ENCODE measurements around the gene DYRK2. TPM values are rescaled to one million over a fixed set of nuclear protein-coding genes. Genes with fewer than 3 reads are reported as not detected.
A peak's percentile ranks its signal among the peaks of the same experiment; 100 is the strongest.

DYRK2 gene
- total RNA-seq, 1 donor from 2014 or later: 40.3 TPM

DNA sequence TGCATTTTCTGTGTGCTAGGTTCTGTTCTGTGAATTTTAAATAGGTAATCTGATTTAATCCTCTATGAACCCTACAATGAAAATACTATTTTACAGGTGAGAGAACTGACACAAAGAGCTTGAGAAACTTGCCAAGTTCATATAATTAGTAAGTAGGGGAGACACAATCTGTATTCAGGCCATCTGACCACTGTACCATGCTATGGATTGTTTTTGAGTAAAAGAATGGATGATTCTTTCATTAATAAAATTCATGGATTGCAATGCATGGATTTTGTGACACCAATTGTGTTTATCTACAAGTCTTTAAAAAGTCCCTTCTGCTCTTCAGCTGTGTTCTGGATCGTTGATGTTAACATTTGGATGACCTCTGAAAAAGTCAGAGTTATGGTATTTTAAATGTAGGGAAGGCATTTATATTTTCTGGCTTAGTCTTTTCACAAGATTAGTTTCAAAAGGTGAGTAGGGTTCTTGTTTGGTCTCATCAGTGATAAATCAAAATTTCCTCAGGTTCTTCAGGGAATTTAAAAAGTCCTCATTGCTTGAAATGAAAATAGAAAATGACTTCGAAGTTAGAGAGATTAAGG, 15.4 kb upstream of the DYRK2 start:
- DNase-seq: no peak
- no peaks in the 10 kb centered on the region for H3K9me3 Mint-ChIP-seq
- no peak overlapping the region for H3K4me3 Mint-ChIP-seq
- intact Hi-C loops (cut with micrococcal nuclease): loop anchor here (5.0 kb wide), 3 partner anchors 41 to 366 kb away; partner anchors contain the start of gene CAND1
- POLR2A ChIA-PET: interaction anchor here (0.9 to 5.1 kb wide), 2 partner anchors 10 to 16 kb away, joined by 3 to 55 read pairs; partner anchors contain the start of gene DYRK2
- H3K27me3 Mint-ChIP-seq: no peaks in the 10 kb centered on the region
- H3K4me1 Mint-ChIP-seq: peaks cover 62% of the 10 kb centered on the region
- H3K27ac Mint-ChIP-seq: peak overlapping the region; percentile 25
- no peaks in the 10 kb centered on the region for H3K36me3 Mint-ChIP-seq (ENCODE audit: low read depth)
- no peak for ATAC-seq (ENCODE audit: low read depth)
- CTCF ChIA-PET: interaction anchor here (1.5 kb wide), 1 partner anchor 18 kb away, joined by 4 read pairs; no protein-coding TSS in a partner anchor
- TF ChIP-seq, protein P1, sequence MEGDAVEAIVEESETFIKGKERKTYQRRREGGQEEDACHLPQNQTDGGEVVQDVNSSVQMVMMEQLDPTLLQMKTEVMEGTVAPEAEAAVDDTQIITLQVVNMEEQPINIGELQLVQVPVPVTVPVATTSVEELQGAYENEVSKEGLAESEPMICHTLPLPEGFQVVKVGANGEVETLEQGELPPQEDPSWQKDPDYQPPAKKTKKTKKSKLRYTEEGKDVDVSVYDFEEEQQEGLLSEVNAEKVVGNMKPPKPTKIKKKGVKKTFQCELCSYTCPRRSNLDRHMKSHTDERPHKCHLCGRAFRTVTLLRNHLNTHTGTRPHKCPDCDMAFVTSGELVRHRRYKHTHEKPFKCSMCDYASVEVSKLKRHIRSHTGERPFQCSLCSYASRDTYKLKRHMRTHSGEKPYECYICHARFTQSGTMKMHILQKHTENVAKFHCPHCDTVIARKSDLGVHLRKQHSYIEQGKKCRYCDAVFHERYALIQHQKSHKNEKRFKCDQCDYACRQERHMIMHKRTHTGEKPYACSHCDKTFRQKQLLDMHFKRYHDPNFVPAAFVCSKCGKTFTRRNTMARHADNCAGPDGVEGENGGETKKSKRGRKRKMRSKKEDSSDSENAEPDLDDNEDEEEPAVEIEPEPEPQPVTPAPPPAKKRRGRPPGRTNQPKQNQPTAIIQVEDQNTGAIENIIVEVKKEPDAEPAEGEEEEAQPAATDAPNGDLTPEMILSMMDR (IDR thresholded peaks at IDR 0.05): no peak

DNA sequence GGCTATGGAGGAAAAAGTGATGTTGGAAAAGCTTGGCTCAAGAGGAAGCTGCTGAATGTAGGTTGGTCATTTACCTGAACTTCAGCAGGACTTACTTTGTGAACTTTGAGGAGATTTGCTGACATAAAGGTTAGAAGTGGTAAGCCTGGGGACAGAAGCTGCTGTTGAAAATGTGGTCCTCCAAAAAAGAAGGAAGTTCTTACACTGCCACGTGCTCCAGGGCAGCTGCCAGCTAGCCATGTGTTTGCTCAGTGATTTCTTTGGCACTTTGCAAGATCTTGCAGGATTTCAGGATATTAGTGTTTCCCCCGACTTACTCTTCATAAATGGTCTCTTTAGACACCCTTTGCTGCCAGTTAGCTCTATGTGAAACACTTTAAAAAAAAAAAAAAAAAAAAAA, 14.8 kb upstream of the DYRK2 start:
- DNase-seq (no peak), ATAC-seq (ENCODE audit: low read depth) (no peak)
- H3K36me3 Mint-ChIP-seq (ENCODE audit: low read depth): no peaks in the 10 kb centered on the region
- ChIA-PET CTCF (interaction anchor here (1.1 to 1.5 kb wide), 2 partner anchors 17 to 66 kb away, joined by 3 to 4 read pairs; no protein-coding TSS in a partner anchor), POLR2A (interaction anchor here (5.1 kb wide), 1 partner anchor 15 kb away, joined by 55 read pairs; the partner anchor contains the start of gene DYRK2)
- peak overlapping the region; percentile 25 for H3K27ac Mint-ChIP-seq
- no peaks in the 10 kb centered on the region for H3K9me3 Mint-ChIP-seq
- TF ChIP-seq, protein P1 (IDR thresholded peaks at IDR 0.05): no peak
- no peaks in the 10 kb centered on the region for H3K27me3 Mint-ChIP-seq
- H3K4me3 Mint-ChIP-seq: no peak overlapping the region
- H3K4me1 Mint-ChIP-seq: peaks cover 60% of the 10 kb centered on the region
- intact Hi-C loops (cut with micrococcal nuclease): loop anchor here (5.0 kb wide), 3 partner anchors 41 to 366 kb away; partner anchors contain the start of gene CAND1

DNA sequence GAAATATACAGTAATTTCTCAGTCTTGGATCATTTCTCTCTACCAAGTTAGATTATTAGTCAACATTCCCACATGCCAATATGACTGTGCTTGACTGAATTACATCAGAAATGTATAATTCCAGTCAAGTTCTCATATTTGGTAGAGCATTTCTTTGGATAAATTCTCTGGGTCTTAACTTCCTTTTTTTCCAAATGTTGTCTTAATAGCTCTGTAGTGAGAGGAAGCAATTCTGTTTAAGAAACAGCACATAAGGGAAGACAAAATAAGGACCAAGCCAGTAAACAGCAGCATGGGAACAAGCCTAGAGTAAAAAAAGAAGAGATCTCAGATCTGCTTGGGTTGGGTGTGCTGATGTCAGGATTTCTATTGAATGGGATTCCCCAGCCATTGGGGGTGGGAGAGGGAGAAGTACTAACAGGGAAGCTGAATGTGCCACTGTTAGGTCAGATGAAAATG, 14.2 kb upstream of the DYRK2 start:
- ChIA-PET POLR2A (interaction anchor here (0.7 to 5.1 kb wide), 2 partner anchors 15 to 69 kb away, joined by 3 to 55 read pairs; partner anchors contain the start of gene DYRK2), CTCF (interaction anchor here (1.1 kb wide), 1 partner anchor 65 kb away, joined by 3 read pairs; no protein-coding TSS in a partner anchor)
- TF ChIP-seq, protein P1 (IDR thresholded peaks at IDR 0.05): no peak
- Mint-ChIP-seq H3K27ac (no peak overlapping the region), H3K9me3 (no peaks in the 10 kb centered on the region), H3K4me1 (peaks cover 55% of the 10 kb centered on the region), H3K36me3 (ENCODE audit: low read depth) (no peaks in the 10 kb centered on the region), H3K27me3 (no peaks in the 10 kb centered on the region), H3K4me3 (no peak overlapping the region)
- DNase-seq (no peak), ATAC-seq (ENCODE audit: low read depth) (no peak)
- intact Hi-C loops (cut with micrococcal nuclease): loop anchor here (5.0 kb wide), 3 partner anchors 42 to 367 kb away; partner anchors contain the start of gene CAND1

DNA sequence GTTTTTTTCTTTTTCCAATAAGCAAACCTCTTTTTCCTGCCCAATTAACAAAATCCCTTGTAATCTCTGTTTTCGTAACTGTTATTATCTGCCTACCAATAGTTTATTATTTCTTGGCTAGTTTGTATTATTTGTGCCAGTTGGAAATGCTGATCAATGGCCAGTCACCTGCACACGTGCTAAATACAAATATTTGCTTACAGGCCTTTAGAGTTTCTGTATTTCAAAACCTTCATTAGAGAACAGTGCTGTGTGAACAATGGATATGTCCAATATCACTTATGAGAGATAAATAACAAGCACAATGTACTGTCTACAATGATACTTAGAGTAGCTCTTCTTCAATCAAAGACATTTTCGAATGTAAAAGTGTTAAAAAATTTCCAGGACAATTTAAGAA, 10.8 kb upstream of the DYRK2 start:
- no peak for DNase-seq
- H3K4me1 Mint-ChIP-seq: peaks cover 23% of the 10 kb centered on the region
- intact Hi-C loops (cut with micrococcal nuclease): no loop called here
- H3K9me3 Mint-ChIP-seq: no peaks in the 10 kb centered on the region
- CTCF ChIA-PET: no interaction called here
- no peak overlapping the region for H3K27ac Mint-ChIP-seq
- no peaks in the 10 kb centered on the region for H3K27me3 Mint-ChIP-seq
- POLR2A ChIA-PET: interaction anchor here (0.9 kb wide), 1 partner anchor 11 kb away, joined by 4 read pairs; the partner anchor contains the start of gene DYRK2
- no peak for ATAC-seq (ENCODE audit: low read depth)
- H3K4me3 Mint-ChIP-seq: no peak overlapping the region
- H3K36me3 Mint-ChIP-seq (ENCODE audit: low read depth): no peaks in the 10 kb centered on the region
- TF ChIP-seq, protein P1 (IDR thresholded peaks at IDR 0.05): no peak

DNA sequence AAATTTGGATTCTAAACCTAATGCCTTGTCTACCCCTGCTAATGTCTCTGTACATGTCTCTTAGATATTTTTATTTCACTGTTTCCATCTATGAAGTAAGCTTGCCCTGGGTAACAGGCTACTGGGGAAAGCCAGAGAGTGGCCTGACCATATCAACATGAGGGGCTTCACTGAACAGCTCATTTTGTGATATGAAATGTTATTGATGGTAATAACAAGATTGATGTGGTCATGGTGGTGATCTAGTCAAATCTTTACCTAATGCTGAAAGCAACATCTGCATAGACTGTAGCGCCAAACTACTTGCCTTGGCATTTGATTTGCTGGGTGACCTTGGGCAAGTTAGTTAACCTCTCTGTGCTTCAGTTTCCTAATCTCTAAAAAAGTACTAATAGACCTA, 9.9 kb upstream of the DYRK2 start:
- intact Hi-C loops (cut with micrococcal nuclease): no loop called here
- H3K4me3 Mint-ChIP-seq: no peak overlapping the region

More for the DNA sequence above, 9.9 kb upstream of the DYRK2 start:
- H3K36me3 Mint-ChIP-seq (ENCODE audit: low read depth): no peaks in the 10 kb centered on the region
- ATAC-seq (ENCODE audit: low read depth) (no peak), DNase-seq (no peak)
- H3K27ac Mint-ChIP-seq: no peak overlapping the region
- ChIA-PET CTCF (no interaction called here), POLR2A (no interaction called here)
- no peaks in the 10 kb centered on the region for H3K9me3 Mint-ChIP-seq
- peaks cover 13% of the 10 kb centered on the region for H3K4me1 Mint-ChIP-seq
- TF ChIP-seq, protein P1 (IDR thresholded peaks at IDR 0.05): no peak
- H3K27me3 Mint-ChIP-seq: no peaks in the 10 kb centered on the region

All from activated B cell treated with CpG ODN at 0.5 μM for 24 hours (primary cell).